ENCODE data around the gene MRPL55.
A peak's percentile ranks its signal among the peaks of the same experiment; 100 is the strongest.

MRPL55 gene

GRCh38 chr1:228083871-228084278 lies 25.2 kb downstream of the MRPL55 start:
- peak; percentile 17 for DNase-seq

- DNase-seq, result no peak
Measured at GRCh38 chr1:228082918-228083870, 25.9 kb downstream of the MRPL55 start.

- peak; percentile 96 for DNase-seq
Measured at GRCh38 chr1:228082214-228082917, 26.7 kb downstream of the MRPL55 start, which contains the start of gene ARF1. ARF1 (plus strand) TSS chr1:228082708; CDS start chr1:228097115, 14,407 bp downstream.

DNA sequence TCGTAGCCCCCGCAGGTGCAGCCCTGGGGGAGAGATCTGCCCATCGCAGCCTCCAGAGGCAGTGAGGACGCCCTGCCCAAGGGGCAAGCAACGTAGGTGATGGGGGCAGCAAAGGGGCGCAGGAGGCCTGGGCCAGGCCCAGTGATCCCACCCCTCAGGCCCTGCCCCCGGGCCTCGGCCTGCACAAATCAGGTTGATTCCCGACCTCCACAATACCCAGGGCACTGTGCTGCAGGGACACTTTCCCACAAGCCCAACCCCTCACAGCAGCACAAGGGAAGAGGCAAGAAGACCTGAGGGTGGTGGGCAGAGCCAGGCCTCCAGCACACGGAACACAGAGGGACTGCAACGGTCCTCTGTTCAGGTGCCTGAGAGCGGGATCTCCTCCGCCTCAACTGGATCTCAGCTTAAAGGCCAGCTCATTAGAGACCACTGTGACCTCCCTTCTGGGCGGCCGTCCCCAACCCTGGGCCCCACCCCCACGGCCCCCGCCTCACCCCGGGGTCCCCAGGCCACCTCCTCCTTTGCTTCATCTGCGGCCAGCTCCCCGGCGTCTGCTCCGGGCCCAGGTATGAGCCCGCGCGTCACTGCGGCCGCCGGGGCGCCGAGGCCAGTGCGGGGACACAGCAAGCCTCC lies 27.4 kb downstream of the MRPL55 start:
- DNase-seq, result no peak

DNA sequence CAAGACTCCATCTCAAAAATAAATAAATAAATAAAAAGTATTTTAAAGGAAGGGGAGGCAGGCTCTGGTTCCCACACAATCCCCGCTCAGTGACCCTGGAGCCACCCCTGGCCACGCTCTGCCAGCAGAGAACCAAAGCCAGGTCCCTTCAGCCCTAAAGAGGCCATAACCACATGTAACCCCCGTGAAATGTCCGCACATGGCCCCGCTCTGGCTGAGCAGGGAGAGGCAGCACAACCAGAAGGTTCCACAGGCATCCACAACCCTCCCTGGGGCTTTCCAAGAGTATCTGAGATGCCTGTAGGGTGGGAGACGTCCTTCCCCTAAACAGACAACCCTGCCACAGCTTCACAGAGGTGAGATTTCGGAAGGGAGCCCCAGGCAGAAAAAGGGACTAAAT lies 28.0 kb downstream of the MRPL55 start:
- no peak for DNase-seq

- DNase-seq, result no peak
Measured at GRCh38 chr1:228079601-228080263, 29.4 kb downstream of the MRPL55 start.

DNA sequence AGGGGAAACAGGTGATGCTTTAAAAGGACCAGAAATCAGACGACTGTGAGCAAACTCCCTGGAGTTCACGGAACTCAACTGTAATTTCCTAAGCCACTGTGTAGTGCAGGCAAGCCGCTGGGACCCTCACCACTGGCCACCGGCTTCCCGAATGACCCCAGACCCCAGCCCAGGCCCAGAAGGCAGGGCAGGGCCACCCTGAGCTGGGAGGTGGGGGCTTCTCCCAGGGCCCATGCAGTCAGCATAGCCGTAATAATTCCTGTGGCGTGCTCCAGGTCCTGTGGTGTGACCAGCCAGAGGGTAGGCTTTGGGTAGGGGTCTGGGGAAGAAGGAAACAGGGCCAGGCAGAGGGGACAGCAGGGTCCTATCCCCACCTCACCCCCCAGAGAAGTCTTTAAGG lies 30.1 kb downstream of the MRPL55 start:
- no peak for DNase-seq

- no peak for DNase-seq
Measured at GRCh38 chr1:228077565-228078330, 31.4 kb downstream of the MRPL55 start.

- DNase-seq, result no peak
Measured at GRCh38 chr1:228076796-228077430, 32.2 kb downstream of the MRPL55 start.

GRCh38 chr1:228075801-228076271 lies 33.3 kb downstream of the MRPL55 start:
- DNase-seq, result no peak

DNA sequence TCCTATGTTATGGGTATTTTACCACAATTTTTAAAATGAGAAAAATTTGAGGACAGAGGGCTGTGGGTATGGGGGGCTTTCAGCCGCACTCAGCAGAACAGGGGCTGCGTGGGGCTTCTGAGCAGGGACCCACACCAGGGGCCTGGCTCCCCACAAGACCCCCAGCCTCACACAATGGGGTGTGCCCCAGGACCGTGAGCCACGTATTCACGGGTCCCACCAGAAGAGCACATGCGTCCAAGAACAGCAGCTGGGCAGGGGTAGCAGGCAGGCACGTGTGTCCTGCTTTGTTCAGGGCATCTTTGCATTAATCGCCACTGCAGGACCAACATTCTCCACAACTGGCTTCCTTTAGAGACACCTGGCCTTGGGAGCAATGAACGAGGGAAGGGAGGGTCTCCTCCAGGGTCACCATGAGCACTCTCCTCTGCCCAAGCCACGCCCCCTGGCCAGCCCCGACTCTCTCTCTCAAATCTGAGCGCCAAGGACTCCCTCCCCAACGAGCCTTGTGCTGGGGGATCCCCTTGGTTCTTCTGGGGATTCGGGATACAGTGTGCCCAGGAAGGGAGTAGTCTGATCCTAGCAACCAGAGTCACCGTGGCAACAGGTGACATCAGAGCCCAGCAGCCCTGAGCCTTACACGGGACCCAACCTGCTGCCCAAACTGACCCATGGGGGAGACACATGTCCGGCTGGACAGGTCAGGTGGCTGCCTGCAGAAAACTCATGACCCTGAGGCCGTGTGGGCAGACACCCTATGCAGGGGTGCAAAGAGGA lies 34.0 kb downstream of the MRPL55 start:
- DNase-seq, result no peak

GRCh38 chr1:228073857-228074545 lies 35.1 kb downstream of the MRPL55 start:
- DNase-seq, result no peak

DNA sequence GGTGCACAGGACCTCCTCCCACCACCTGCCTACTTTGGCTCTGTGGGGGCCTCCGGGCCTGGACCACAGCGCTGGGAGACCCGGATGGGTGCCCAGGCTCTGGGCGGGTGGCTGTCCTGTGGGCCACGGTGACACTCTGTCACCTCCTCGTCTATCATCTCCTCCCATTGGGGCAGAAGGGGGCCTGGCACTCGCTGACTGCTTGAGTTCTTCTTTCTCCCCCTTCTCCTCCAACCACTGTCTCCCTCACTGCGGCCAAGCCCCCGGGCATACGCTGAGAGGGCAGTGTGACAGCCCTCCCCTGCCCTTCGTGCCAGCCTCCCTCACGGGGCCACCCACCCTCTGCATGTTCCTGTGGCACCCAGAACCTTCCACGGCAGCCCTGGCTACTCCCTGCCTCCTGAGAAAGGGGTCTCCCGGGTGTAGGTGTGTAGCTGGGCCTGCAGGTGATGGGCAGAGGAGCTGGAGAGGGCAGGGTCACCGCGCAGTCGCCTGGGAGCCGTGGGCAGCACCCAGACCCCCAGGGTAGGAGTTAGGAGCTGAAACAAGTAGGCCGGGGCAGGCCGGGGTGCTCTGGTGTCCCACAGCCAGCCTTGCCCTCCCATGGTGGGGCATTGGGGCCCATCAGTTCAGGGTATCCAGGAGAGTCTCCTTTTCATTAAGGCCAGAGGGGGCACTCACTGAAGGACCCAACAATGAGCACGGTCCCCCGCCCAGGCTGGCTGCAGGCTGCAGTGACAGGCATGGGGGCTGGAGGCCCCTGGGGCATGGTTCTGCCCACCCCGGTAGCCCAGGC lies 35.8 kb downstream of the MRPL55 start:
- DNase-seq, result no peak

GRCh38 chr1:228072658-228073043 lies 36.4 kb downstream of the MRPL55 start:
- no peak for DNase-seq

GRCh38 chr1:228071839-228072657 lies 37.1 kb downstream of the MRPL55 start:
- no peak for DNase-seq

DNA sequence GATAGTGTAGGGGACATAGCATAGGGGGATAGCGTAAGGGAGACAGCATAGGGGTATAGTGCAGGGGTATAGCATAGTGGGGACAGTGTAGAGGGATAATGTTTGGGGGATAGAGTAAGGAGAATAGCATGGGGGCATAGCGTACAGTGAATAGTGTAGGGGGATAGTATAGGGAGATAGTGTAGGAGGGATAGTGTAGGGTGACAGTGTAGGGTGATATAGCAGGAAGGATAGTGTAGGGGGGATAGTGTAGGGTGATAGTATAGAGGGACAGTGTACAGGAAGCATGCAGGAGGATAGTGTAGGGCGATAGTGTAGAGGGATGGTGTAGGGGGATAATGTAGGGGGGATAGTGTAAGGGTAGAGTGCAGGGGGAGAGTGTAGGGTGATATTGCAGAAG lies 38.2 kb downstream of the MRPL55 start:
- DNase-seq, result no peak

DNA sequence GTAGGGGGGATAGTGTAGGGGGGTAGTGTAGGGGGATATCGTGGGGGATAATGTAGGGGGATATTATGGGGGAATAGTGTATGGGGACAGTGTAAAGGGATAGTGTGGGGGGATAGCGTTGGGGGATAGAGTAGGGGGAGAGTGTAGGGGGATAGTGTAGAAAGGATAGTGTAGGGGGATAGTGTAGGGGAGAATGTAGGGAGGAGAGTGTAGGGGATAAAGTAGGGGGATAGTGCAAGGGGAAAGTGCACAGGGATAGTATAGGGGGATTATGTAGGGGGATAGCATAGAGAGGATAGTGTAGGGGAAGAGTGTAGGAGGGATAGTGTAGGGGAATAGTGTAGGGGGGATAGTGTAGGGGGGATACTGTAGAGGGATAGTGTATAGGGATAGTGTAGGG lies 38.9 kb downstream of the MRPL55 start:
- no peak for DNase-seq

GRCh38 chr1:228068359-228068758 lies 40.7 kb downstream of the MRPL55 start:
- DNase-seq, result no peak
